ENCODE measurements around the gene PPAT. TPM values are rescaled to one million over a fixed set of nuclear protein-coding genes. Genes with fewer than 3 reads are reported as not detected.

PPAT gene
- total RNA-seq, 4 donors from 2014 or later, result 4.5 to 11.4 (median 9.3) TPM

- peaks cover 0 to 57% (median 0%) of the 10 kb centered on the region in 3 donors for H3K36me3 ChIP-seq
- H3K27ac ChIP-seq, result no peak overlapping the region
- no peaks in the 10 kb centered on the region for H3K9me3 ChIP-seq
- intact Hi-C loops (cut with DNase I), result no loop called here
- 80 to 90% methylated on average over 1 of the region's 1 CpG for WGBS, 2 donors
- TF ChIP-seq CTCF (IDR thresholded peaks at IDR 0.05) (no peak), POLR2A (IDR thresholded peaks at IDR 0.05) (no peak)
- DNase-seq, result no peak
- H3K4me3 ChIP-seq, result no peak overlapping the region
- peaks cover 0 to 9% (median 0%) of the 10 kb centered on the region in 3 donors for H3K4me1 ChIP-seq
- no peaks in the 10 kb centered on the region for H3K27me3 ChIP-seq
Observed at GRCh38 chr4:56405016-56405415, 30.4 kb downstream of the PPAT start.

- 81 to 86% methylated on average over 6 of the region's 6 CpGs for WGBS, 2 donors
- peaks cover 0 to 81% (median 0%) of the 10 kb centered on the region in 3 donors for H3K36me3 ChIP-seq
- TF ChIP-seq CTCF (IDR thresholded peaks at IDR 0.05) (no peak), POLR2A (IDR thresholded peaks at IDR 0.05) (no peak)
Observed at GRCh38 chr4:56400560-56400959, 34.9 kb downstream of the PPAT start.

GRCh38 chr4:56391270-56391669 lies 44.1 kb downstream of the PPAT start:
- no peak overlapping the region for H3K4me3 ChIP-seq
- 95 to 96% methylated on average over 8 of the region's 8 CpGs for WGBS, 2 donors
- H3K36me3 ChIP-seq, result peaks cover 0 to 6% (median 0%) of the 10 kb centered on the region in 3 donors
- H3K4me1 ChIP-seq, result peaks cover under 1 to 22% (median 11%) of the 10 kb centered on the region in 3 donors
- no peak for DNase-seq
- intact Hi-C loops (cut with DNase I), result no loop called here
- no peak overlapping the region for H3K27ac ChIP-seq
- no peak for TF ChIP-seq CTCF (IDR thresholded peaks at IDR 0.05)
- no peak for TF ChIP-seq POLR2A (IDR thresholded peaks at IDR 0.05)
- H3K9me3 ChIP-seq, result no peaks in the 10 kb centered on the region
- no peaks in the 10 kb centered on the region for H3K27me3 ChIP-seq

More at GRCh38 chr4:56400560-56400959, 34.9 kb downstream of the PPAT start:
- H3K27ac ChIP-seq, result no peak overlapping the region
- H3K4me1 ChIP-seq, result no peaks in the 10 kb centered on the region
- intact Hi-C loops (cut with DNase I), result no loop called here
- no peak for DNase-seq
- H3K4me3 ChIP-seq, result no peak overlapping the region
- no peaks in the 10 kb centered on the region for H3K27me3 ChIP-seq
- H3K9me3 ChIP-seq, result no peaks in the 10 kb centered on the region

- H3K4me1 ChIP-seq, result peaks cover 4 to 39% (median 14%) of the 10 kb centered on the region in 3 donors
- intact Hi-C loops (cut with DNase I), result no loop called here
- H3K27me3 ChIP-seq, result no peaks in the 10 kb centered on the region
- no peak for DNase-seq
- WGBS, 2 donors, result 33 to 39% methylated on average over 1 of the region's 1 CpG
- no peak overlapping the region for H3K27ac ChIP-seq
- H3K36me3 ChIP-seq, result no peaks in the 10 kb centered on the region
- TF ChIP-seq POLR2A (IDR thresholded peaks at IDR 0.05), result no peak
- no peaks in the 10 kb centered on the region for H3K9me3 ChIP-seq
- no peak overlapping the region for H3K4me3 ChIP-seq
Observed at GRCh38 chr4:56389558-56389957, 45.9 kb downstream of the PPAT start.

GRCh38 chr4:56388306-56388705 lies 47.1 kb downstream of the PPAT start:
- no peaks in the 10 kb centered on the region for H3K36me3 ChIP-seq
- peak overlapping the region; percentile 95 to 98 (median 98) for H3K27ac ChIP-seq
- no peaks in the 10 kb centered on the region for H3K9me3 ChIP-seq
- DNase-seq, result no peak
- intact Hi-C loops (cut with DNase I), result no loop called here
- peaks cover 4 to 40% (median 14%) of the 10 kb centered on the region in 3 donors for H3K4me1 ChIP-seq
- peak overlapping the region; percentile 64 to 80 (median 69) for H3K4me3 ChIP-seq
- 29 to 30% methylated on average over 6 of the region's 6 CpGs for WGBS, 2 donors
- H3K27me3 ChIP-seq, result no peaks in the 10 kb centered on the region
- TF ChIP-seq POLR2A (IDR thresholded peaks at IDR 0.05), result no peak
- no peak for TF ChIP-seq CTCF (IDR thresholded peaks at IDR 0.05)

Measured in esophagus squamous epithelium (tissue), 5 donors.